ENCODE data around the gene COBL. TPM values are rescaled to one million over a fixed set of nuclear protein-coding genes. Genes with fewer than 3 reads are reported as not detected.

Gene COBL
- total RNA-seq, 4 donors from 2014 or later = 50.2 to 156 (median 65.1) TPM

- H3K27ac ChIP-seq = no peak overlapping the region
- TF ChIP-seq EP300 (IDR thresholded peaks at IDR 0.05) (no peak), CTCF (IDR thresholded peaks at IDR 0.05) (no peak), POLR2A (IDR thresholded peaks at IDR 0.05) (no peak), POLR2AphosphoS5 (IDR thresholded peaks at IDR 0.05) (no peak)
- peaks cover 5% of the 10 kb centered on the region for H3K4me1 ChIP-seq
- H3K9me3 ChIP-seq = no peaks in the 10 kb centered on the region
- no peak overlapping the region for H3K4me3 ChIP-seq
- DNase-seq (ENCODE audit: low spot score in 2 of 2) = no peak
- no peaks in the 10 kb centered on the region for H3K27me3 ChIP-seq
- no peaks in the 10 kb centered on the region for H3K36me3 ChIP-seq
- WGBS = 83% methylated on average over 21 of the region's 21 CpGs
Observed at GRCh38 chr7:51013861-51014511, 302.6 kb downstream of the COBL start.

DNA sequence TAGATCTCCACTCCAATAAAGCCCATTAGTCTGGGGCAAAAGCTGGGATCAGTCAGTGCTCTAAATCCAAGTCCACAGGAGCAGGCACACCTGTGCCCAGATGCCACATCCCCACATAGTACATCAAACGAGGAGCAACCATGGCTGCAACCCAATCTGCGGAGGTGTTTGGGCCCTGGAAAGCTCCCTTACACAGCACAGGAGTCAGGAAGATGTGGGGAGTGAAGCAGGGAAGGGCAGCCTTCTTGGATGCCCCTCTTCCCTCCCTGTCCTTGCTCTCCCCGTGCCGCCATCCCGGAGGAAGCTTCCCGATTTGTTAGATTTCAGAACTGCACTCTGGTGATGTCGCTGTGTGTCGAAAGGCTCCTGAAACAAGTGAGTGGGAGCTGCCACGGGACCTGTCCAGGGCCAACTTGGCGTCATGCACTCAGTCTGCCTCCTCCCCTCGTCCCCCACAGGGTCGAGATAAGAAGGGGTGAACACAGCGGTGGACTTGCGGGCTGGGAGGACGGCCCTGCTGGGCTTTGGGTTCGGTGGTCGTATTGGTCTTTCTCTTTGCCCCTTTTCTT is 303.3 kb downstream of the COBL start:
- TF ChIP-seq POLR2AphosphoS5 (IDR thresholded peaks at IDR 0.05) = no peak
- TF ChIP-seq POLR2A (IDR thresholded peaks at IDR 0.05) = no peak
- TF ChIP-seq CTCF (IDR thresholded peaks at IDR 0.05) = no peak
- no peak for TF ChIP-seq EP300 (IDR thresholded peaks at IDR 0.05)
- no peak for DNase-seq (ENCODE audit: low spot score in 2 of 2)
- WGBS = 92% methylated on average over 17 of the region's 17 CpGs

GRCh38 chr7:51012569-51013217 is 303.9 kb downstream of the COBL start:
- Histone ChIP-seq H3K9me3 (no peaks in the 10 kb centered on the region), H3K4me3 (no peak overlapping the region), H3K27ac (no peak overlapping the region), H3K36me3 (no peaks in the 10 kb centered on the region), H3K4me1 (peaks cover 10% of the 10 kb centered on the region), H3K27me3 (no peaks in the 10 kb centered on the region)
- no peak for DNase-seq (ENCODE audit: low spot score in 2 of 2)
- 70% methylated on average over 8 of the region's 8 CpGs for WGBS
- TF ChIP-seq POLR2AphosphoS5 (IDR thresholded peaks at IDR 0.05) (no peak), EP300 (IDR thresholded peaks at IDR 0.05) (no peak), POLR2A (IDR thresholded peaks at IDR 0.05) (no peak), CTCF (IDR thresholded peaks at IDR 0.05) (no peak)

More for the DNA sequence above, 303.3 kb downstream of the COBL start:
- peaks cover 5% of the 10 kb centered on the region for H3K4me1 ChIP-seq
- no peak overlapping the region for H3K4me3 ChIP-seq
- no peak overlapping the region for H3K27ac ChIP-seq
- no peaks in the 10 kb centered on the region for H3K9me3 ChIP-seq
- no peaks in the 10 kb centered on the region for H3K36me3 ChIP-seq
- no peaks in the 10 kb centered on the region for H3K27me3 ChIP-seq

DNA sequence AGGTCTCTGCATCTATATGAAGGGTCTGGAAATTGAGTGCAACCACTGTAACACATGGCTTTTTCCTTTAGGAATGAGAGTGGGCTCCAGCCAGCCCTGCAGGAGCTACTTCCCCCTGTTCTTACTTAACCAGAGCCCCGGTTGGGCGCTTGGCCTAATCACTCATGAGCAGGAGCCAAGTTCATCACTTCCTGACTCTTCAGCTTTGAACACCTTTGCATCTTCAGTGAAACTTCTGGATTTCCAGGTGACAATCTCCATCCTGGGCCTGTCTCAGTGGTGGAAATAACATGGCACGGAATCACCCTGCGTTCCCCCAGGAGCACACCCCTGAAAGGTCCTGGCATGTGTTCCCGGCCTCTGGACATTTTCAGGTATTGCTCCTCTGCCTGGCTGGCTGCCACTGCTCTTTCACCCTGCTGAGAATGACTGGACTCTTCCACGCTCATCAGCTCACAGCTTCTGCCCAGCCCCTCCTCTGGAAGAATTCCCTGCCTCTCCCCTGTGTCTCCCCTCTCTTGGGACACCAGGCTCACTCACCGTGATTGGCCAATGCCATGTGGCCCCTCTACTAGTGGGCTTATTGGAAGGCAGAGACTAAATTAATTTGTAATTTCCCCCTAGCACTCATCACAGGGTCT is 304.8 kb downstream of the COBL start:
- WGBS = 88% methylated on average over 7 of the region's 7 CpGs
- Histone ChIP-seq H3K4me3 (no peak overlapping the region), H3K9me3 (no peaks in the 10 kb centered on the region), H3K27ac (no peak overlapping the region), H3K4me1 (peaks cover 10% of the 10 kb centered on the region), H3K27me3 (no peaks in the 10 kb centered on the region), H3K36me3 (no peaks in the 10 kb centered on the region)
- no peak for TF ChIP-seq POLR2AphosphoS5 (IDR thresholded peaks at IDR 0.05)
- TF ChIP-seq CTCF (IDR thresholded peaks at IDR 0.05) = no peak
- TF ChIP-seq POLR2A (IDR thresholded peaks at IDR 0.05) = no peak
- TF ChIP-seq EP300 (IDR thresholded peaks at IDR 0.05) = no peak
- DNase-seq (ENCODE audit: low spot score in 2 of 2) = no peak

DNA sequence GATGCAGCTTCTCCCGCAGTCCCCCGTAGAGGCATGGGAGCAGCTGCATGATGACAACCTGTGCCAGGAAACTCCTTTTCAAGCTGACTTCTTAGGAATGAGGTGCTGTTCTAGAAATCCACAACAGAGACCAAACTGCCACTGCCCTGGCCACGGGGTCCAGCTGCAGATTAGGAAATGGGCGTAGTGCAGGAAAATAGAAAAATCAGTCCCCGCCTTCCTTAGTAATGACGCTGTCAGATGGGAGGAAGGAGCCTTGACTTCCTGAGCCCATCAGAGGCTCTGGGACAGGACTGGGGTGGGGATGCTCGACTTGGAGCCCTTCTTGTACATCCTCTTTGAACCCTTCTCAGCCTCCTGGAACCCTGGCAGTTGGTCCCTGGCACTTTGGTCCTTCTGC is 306.1 kb downstream of the COBL start:
- WGBS = 85% methylated on average over 7 of the region's 7 CpGs
- Histone ChIP-seq H3K27ac (no peak overlapping the region), H3K27me3 (no peaks in the 10 kb centered on the region), H3K9me3 (no peaks in the 10 kb centered on the region), H3K4me3 (no peak overlapping the region), H3K36me3 (no peaks in the 10 kb centered on the region), H3K4me1 (peaks cover 10% of the 10 kb centered on the region)
- TF ChIP-seq EP300 (IDR thresholded peaks at IDR 0.05) (no peak), CTCF (IDR thresholded peaks at IDR 0.05) (no peak), POLR2AphosphoS5 (IDR thresholded peaks at IDR 0.05) (no peak), POLR2A (IDR thresholded peaks at IDR 0.05) (no peak)
- no peak for DNase-seq (ENCODE audit: low spot score in 2 of 2)

All from suprapubic skin (tissue), 4 donors.